NCI-H526 (cell line): ENCODE results near the gene SLC25A20.
"Not testable (repeated sequence)": the region's sequence is repeated elsewhere in the genome, so short reads cannot be mapped to it uniquely, and the experiment has no call there.

ENCODE experiments used
- DNase-seq, 2 experiments: peaks; one replicate each; lab custom pipeline; 2025; lab: John Stamatoyannopoulos, UW

The SLC25A20 gene

DNA sequence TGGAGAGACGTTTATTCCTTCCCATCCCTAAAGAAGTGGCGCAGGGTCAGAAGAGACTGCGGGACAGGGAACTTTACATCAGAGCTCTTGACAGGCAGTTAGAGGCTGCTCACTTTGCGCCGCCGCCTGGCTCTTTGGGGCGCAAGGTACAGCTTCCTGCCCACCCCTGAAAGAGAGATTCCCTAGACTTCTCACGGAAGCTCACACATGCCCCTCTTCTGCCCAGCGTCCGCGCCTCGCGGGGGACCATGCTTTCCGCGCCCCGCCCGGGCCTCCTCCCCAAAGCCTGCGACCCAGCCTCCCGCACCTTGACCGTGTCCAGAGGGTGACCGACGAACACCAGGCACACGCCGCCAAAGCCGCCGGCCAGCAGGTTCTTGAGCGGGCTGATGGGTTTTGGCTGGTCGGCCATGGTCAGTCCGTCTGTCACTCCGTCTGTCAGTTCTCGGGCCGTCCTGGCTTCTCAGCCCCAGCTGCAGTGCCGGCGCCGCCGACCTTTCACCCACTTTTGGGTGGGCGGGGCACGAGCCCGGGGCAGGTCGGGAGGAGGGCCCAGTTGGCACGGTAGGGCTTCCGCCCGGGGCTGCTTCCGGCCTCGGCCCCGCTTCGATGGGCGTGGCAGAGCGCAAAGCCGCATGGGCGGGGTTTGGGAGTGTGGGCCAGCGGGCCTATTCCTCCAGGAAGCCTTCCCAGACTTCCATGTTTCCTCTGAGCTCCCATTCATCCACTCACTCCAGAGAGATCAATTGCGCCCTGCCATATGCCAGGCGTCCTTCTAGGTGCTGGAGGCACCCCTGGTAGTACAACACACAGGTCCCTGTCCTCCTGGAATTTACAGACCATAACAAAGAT is at the start of gene SLC25A20:
SLC25A20 (minus strand) TSS at position 500 of the 852 bp plus-strand sequence; CDS start at position 412, 88 bp downstream.
- peak; percentile 52 to 94 for DNase-seq

DNA sequence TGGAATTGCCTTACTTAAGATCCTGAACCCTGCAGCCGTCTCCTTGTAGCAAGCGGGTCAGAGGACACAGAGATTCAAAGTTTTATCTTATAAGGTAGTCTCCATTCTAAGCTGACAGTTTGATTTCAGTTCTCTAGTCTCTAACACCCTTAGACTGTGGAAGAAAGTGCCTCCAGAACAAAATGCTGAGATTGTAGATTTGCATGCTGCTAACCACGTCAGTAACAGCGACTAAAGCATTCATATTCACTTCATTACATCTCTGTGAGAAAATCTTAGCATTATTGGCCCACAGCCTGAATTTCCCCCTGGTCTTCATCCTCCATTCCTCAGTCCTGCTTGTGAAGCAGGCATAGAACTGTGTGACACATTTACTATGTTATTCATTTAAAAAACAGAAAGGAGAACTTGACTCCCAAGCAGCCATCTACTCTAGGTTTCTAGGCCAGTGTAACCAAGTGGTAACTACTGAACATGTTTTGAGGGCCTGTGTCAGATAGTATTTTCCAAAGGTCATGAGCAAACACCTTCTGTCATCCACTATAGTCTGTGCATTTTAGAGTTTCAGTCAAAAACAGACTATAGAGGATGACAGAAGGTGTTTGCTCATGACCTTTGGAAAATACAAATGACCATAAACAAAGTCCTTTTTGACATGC is 47.3 kb upstream of the SLC25A20 start:
- no peak for DNase-seq

DNA sequence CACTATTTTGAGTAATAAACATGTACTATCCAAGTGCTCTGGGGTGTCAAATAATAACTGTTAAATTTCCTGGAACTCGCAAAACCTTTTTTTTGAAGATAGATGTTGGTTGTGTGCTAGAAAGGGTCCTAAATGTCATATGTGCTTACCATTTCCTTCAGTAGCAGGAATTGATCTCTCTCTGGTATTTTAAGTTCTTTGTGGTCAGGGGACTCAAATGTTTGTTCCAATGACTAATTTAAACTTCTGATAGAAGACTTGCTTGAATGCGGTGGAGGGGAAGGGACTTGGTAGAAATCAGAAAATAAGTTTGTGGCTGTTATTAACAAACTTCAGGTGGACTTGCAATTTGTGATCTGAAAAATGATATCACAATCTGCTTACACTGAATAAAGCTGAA is 46.8 kb upstream of the SLC25A20 start:
- DNase-seq: no peak

DNA sequence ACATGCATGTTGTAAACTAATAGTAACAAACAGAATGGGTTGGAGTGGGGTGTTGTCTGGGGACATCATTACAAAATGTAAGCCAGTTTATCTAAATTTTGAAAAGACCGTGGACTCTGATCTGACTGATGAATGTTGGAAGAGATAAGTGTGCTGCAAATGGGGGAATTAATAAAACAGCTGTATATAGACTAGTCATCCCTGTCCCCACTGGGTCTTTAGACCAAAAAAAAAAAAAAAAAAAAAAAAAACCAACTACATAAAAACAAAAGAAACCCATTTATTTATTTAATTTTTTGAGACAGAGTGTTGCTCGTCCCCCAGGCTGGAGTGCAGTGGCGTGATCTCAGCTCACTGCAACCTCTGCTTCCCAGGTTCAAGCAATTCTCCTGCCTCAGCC is 40.0 kb upstream of the SLC25A20 start:
- DNase-seq: no peak

- no peak for DNase-seq
Observed at GRCh38 chr3:48938156-48938555, 39.5 kb upstream of the SLC25A20 start.

DNA sequence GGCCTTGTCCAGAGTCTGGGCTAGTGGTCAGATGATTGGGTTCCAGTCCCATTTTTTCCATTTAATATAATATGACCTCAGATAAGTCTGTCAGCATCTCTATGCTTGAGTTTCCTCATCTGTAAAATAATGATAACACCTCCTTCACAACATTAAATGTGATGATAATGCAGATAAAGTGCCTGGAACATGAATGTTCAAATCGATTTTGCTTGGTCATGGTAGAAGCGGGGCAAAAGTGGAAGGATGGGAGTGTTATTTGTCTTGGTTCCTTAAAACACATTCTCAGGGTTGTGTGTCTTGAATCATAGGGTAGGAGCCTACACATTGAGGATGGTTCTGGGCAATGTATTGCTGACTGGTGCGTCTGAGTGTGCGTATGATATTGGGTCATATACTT is 36.8 kb upstream of the SLC25A20 start:
- DNase-seq: no peak

DNA sequence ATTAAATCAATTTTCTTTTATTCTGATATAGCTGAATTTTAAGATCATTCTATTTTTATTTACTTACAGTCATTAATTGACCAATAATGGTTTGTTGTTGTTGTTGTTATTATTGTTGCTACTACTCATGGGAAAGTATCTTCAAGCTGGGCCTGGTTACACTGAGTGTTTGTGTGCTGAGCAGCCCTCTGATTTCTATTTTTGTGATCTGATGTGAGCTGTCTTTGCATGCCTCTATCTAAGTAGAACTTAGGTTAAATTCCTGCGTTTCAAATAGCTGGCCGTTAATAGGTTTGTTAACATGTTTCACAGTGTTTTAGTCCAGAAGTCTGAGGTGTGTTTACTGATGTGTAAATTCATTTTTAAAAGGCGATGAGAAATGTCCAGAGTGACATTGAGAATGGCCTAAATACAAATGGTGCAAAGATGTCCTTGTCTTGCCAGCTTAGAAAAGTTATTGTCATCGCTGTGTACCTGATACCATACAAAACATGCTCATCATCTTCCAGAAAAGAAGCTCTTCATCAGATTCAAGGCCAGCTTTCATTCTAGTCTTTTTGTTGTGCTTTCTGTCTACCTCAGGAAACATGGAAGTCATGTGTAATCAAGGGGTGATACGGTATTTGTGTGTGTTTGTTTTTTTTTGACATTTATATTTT is 35.8 kb upstream of the SLC25A20 start:
- DNase-seq: no peak

DNA sequence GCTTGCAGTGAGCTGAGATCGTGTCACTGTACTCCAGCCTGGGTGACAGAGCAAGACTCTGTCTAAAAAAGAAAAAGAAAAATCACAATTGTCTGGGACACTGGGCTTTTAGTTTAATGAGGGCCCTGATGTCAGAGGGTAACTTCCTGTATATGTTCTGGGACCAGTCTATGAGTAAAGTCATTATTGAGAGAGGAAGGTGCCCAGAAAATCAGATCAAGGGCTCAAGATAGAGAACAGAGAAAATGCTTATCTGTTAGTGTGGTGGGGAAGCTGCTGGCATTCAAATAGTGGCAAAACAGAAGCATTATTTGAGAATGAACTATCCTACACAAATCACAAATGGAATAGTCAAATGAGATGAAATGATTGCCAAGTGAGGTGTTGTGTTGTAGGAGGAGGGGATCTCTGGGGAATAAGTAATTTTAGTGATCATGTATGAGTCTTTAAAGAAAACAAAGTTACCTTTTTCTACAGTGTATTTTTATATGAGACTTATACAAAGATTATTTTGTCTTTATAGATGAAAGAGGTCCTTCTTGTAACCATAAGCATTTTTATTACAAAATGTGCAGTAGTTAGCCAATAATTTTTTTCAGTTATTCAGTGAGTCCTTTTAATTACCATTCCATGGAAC is 33.4 kb upstream of the SLC25A20 start:
- peak in 1 of 2 experiments; percentile 27 for DNase-seq

GRCh38 chr3:48930590-48930989 is 31.9 kb upstream of the SLC25A20 start:
- DNase-seq: no peak

GRCh38 chr3:48929358-48930035 is 30.8 kb upstream of the SLC25A20 start:
- no peak for DNase-seq

DNA sequence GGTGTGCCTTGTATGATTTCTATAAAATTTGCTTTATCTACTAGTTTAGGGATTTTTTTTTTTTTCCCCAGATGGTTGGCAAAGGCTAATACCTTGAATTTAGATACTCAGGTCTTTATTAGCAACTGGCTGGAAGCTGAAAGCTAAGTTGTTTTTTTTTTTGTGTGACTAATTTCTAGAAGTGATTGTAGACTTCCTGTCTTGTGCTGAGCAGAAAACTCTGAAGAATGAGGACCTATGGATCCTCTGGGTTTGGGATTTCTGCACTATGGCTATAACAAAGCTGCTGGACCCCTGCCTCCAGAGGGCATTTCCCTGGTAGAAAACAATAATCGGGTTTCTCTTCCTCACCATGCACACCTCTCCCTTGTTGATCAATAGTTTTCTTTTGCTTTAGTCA is 30.0 kb upstream of the SLC25A20 start:
- no peak for DNase-seq

DNA sequence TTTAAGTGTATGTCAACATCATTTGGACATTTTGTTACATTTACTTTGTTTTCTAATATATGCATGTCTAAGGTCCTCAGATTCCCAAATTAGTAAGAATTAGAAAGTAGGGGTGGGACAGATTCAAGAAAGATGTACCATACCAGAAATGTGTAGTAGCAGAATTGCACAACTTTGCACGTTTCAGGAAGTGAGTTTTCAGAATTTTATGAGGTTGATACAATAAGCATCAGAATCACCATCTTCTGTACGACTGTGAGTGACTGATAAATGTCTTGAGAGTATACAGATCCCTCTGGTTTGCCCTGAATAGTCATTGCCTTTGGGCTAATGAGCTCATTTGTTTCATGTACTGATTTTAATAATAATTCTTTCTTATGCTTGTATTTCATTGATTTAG is 29.2 kb upstream of the SLC25A20 start:
- no peak for DNase-seq

DNA sequence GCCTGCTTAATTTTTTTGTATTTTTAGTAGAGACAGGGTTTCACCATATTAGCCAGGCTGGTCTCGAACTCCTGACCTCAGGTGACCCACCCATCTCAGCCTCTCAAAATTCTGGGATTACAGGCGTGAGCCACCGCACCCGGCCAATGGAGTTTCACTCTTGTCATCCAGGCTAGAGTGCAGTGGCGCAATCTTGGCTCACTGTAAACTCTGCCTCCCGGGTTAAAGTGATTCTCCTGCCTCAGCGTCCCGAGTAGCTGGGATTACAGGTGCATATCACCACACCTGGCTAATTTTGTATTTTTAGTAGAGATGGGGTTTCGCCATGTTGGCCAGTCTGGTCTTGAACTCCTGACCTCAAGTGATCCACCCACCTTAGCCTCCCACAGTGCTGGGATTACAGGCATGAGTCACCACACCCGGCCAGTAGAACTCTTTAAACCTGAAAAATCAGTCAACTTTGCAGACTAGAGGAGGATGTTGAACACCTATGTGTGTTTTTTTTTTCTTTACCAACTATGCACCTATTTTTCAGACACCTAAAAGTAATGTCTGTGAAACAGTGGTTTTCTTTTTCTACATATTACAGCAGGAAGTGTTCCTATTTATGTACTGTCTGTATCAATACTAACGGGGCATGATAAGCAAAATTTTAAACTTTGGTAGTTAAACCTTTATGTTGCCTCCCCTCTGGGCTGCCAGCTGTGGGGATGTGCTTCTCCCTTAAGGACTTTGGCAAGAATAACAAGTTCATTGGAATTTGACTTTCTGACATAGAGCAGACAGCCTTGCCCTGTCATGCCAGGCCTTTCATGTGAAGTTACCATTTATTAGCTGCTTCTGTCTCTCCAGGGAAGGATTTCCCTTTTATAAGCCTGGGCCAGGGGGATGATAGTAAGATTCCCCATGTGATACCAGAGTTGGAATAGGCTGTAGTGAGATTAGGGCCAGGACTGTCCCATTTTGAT is 28.0 kb upstream of the SLC25A20 start:
- no peak for DNase-seq

DNA sequence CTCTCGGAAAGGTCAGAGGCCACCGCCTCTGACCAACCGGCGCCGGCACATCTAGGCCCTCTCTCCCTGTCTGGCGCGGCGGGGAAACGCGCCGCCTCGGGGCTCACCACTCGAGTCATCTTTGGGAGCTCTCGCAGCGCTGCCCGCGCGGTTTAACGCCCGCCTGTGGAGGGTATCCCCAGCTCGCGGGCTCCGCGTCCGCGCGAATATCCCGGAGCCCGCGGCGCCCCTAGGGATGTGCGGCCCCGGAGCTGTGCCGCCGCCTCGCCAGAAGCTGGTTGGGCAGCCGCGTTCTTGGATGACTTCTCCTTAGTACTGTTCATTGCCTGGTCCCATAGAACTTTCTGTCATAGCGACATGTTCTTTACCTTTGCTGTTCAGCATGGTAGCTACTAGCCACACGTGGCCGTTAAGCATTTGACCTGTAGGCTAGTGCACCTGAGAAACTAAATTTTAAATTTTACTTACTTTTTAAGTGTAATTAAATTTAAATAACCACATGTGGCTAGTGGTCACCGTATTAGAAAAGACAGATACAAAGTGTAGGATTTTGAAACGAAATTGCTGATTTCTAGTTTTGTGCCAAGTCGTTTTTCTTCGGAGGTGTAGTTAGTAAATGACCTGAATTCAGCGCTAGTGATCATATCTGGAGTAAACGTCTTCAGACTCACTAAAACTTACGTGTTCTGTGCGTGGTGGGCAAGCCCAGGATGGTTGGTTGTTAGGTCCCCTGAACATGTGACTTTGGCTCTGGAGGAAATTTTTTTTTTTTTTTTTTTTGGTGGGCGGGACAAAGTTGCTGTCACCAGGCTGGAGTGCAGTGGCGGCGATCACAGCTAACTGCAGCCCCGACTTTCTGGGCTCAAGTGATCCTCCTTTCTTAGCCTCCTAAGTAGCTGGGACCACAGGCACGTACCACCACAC is 20.8 kb upstream of the SLC25A20 start:
- peak; percentile 7 to 61 for DNase-seq

DNA sequence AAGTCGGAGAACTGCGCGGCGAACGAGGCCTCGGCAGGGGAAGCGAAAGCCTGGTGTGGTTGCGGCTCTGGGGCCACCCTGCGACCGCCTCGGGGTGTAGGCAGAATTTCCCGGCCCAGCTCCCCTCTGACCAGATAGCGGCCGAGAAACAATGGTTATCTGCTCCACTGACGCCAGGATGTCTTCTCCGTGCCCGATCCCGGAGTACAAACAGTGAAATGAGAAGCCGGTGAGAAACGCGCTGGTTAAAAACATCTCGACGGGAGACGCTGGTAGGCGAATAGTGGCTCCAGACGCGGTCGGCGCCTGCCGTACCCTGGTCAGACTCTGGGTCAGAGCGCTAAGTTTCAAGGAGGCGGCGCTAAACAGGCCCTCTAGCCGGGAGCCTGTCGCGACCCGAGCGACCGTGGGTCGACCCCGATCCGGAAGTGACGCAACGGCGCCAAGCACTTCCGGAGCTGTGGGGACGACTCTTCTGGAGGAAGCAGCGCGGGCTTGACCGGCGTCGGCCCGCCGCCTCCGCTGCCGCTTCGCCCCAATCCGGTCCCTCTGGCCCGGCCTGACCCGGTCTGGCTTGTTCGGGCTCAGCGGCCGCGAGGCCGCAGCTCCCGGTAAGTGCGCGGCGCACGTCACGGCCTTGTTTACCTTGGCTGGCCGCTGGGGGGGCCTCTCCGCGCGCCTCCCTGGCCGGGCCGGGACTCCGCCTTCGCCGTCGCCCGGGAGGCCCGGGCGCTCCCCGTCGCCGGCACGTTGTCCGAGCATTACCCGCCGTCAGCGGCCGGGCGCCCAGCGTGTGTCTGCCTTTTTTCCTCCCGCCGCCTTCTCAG is 19.9 kb upstream of the SLC25A20 start, which contains the start of gene ARIH2:
ARIH2 (plus strand) TSS at position 455 of the 827 bp plus-strand sequence. CDS start 8,717 bp downstream, outside the sequence.
- DNase-seq: peak; percentile 76 to 93

- DNase-seq: no peak
Observed at GRCh38 chr3:48915296-48915695, 16.6 kb upstream of the SLC25A20 start.

- not testable (repeated sequence) for DNase-seq
Observed at GRCh38 chr3:48907026-48907425, 8.3 kb upstream of the SLC25A20 start.

DNA sequence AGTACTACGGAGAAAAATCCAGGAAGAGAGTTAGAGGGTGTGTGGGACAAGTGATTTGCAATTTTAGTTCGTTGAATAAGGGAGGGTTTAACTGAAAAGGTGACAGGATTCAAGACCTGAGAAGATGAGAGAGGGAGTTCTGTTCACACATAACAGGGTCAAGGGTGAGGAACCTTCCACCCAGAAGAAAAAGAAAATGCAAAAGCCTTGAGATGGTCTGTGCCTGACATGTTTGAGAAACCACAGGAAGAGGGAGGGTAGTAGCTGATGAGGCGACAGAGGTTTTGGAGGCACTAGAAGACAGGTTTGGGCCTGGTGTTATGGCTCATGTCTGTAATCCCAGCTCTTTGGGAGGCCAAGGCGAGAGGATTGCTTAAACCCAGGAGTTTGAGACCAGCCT is 591 bp upstream of the SLC25A20 start:
- no peak for DNase-seq
